Central memory CD4-positive, alpha-beta T cell (primary cell): Measurements from ENCODE around the gene PPP2R2C.

ENCODE experiments used
- DNase-seq: peaks from one replicate; pipeline ENCODE4 v3.0.0; 2022

Gene PPP2R2C

GRCh38 chr4:6377626-6378492 lies 94.6 kb downstream of the PPP2R2C start:
- no peak for DNase-seq

- DNase-seq = no peak
These were observed 96.7 kb downstream of the PPP2R2C start for GRCh38 chr4:6375620-6376295.

- DNase-seq = no peak
These were observed 97.8 kb downstream of the PPP2R2C start for GRCh38 chr4:6374575-6374974.

GRCh38 chr4:6373541-6374410 lies 98.6 kb downstream of the PPP2R2C start:
- no peak for DNase-seq

- no peak for DNase-seq
These were observed 99.5 kb downstream of the PPP2R2C start for GRCh38 chr4:6372649-6373525.

GRCh38 chr4:6371812-6372211 lies 100.6 kb downstream of the PPP2R2C start:
- no peak for DNase-seq

- no peak for DNase-seq
These were observed 101.1 kb downstream of the PPP2R2C start for GRCh38 chr4:6371271-6371670.

GRCh38 chr4:6369924-6370645 lies 102.3 kb downstream of the PPP2R2C start:
- DNase-seq = no peak

- DNase-seq = no peak
These were observed 102.9 kb downstream of the PPP2R2C start for GRCh38 chr4:6369511-6369910.

- no peak for DNase-seq
These were observed 103.4 kb downstream of the PPP2R2C start for GRCh38 chr4:6369035-6369434.

GRCh38 chr4:6368601-6369000 lies 103.8 kb downstream of the PPP2R2C start:
- no peak for DNase-seq

GRCh38 chr4:6368096-6368495 lies 104.3 kb downstream of the PPP2R2C start:
- no peak for DNase-seq

- DNase-seq = no peak
These were observed 105.0 kb downstream of the PPP2R2C start for GRCh38 chr4:6367371-6367851.

- DNase-seq = no peak
These were observed 105.8 kb downstream of the PPP2R2C start for GRCh38 chr4:6366581-6366980.

GRCh38 chr4:6365545-6366086 lies 106.8 kb downstream of the PPP2R2C start:
- no peak for DNase-seq

- DNase-seq = no peak
These were observed 107.8 kb downstream of the PPP2R2C start for GRCh38 chr4:6364581-6364980.

- no peak for DNase-seq
These were observed 108.3 kb downstream of the PPP2R2C start for GRCh38 chr4:6364146-6364545.

GRCh38 chr4:6362896-6363295 lies 109.5 kb downstream of the PPP2R2C start:
- DNase-seq = no peak

- no peak for DNase-seq
These were observed 110.0 kb downstream of the PPP2R2C start for GRCh38 chr4:6362243-6362885.

GRCh38 chr4:6361076-6361784 lies 111.2 kb downstream of the PPP2R2C start:
- no peak for DNase-seq
